ENCODE results near the gene PCNX1.

GRCh38 chr14:71006200-71006563 is 98.9 kb downstream of the PCNX1 start:
- TF ChIP-seq CTCF (IDR thresholded peaks at IDR 0.05 in 4 of 5, conservative IDR thresholded peaks at IDR 0.05 in 1 of 5) (no peak), POLR2A (IDR thresholded peaks at IDR 0.05) (no peak)

Measured in gastrocnemius medialis (tissue), 4 donors.